ENCODE data around the gene C10orf71.

The C10orf71 gene

GRCh38 chr10:49363309-49364031, 64.5 kb downstream of the C10orf71 start:
- no peak for DNase-seq

GRCh38 chr10:49364051-49364450, 65.1 kb downstream of the C10orf71 start:
- DNase-seq = no peak

DNA sequence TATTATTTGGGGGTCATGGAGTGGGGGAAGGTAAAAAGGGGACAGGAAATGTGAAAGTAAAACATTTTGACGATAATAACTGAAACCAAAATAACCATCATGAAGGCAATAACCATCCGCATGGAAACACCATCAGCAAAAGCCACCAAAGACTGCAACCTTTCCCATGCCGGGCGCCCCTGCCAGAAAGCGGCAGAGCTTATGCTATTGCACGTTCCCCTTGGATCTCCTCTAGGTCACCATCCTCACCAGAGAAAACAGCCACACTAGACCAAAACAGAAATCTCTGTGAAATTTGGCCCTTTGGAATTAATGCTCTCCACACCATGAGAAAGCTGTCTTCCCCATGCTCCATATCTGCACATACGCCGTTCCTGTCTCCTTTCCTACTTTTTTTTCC, 65.8 kb downstream of the C10orf71 start:
- no peak for DNase-seq

DNA sequence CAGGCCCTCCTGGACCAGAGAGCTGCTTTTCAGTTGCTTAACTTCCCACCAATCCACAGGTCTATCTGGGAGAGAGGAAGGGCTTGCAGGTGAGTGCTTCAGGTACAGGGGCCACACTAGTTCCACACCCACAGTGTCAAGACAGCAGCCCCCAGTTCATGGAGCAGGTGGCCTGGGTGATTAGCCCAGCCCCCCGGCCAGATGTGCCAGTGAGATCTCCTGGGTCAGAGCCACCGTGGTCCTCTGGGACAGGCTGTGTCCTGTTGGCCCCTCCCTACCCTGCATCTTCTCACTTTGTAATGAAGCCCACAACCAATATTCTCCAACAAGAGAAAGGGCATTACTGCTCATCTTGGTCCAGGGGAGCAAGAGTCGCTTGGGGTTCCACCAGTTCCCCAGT, 66.3 kb downstream of the C10orf71 start:
- DNase-seq = no peak

GRCh38 chr10:49365675-49366415, 66.9 kb downstream of the C10orf71 start:
- DNase-seq = no peak

DNA sequence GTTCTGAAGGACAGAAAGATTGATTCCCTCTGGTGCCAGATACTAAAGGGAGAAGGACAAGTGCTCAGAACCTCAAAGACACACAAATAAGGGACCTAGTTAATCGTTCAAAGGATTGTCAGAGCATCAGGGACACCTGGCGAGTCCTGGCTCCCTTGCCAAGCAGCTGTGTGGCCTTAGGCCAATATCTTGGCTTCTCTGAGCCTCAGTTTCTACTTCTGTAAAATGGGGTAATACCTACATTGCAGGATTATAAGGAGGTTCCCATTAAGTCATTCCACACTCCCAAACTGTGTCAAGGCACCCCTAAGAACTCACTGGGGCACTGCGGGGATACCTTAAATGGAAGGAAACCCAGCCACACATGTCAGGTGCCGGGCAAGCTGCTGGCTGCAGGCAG, 67.5 kb downstream of the C10orf71 start:
- DNase-seq = no peak

DNA sequence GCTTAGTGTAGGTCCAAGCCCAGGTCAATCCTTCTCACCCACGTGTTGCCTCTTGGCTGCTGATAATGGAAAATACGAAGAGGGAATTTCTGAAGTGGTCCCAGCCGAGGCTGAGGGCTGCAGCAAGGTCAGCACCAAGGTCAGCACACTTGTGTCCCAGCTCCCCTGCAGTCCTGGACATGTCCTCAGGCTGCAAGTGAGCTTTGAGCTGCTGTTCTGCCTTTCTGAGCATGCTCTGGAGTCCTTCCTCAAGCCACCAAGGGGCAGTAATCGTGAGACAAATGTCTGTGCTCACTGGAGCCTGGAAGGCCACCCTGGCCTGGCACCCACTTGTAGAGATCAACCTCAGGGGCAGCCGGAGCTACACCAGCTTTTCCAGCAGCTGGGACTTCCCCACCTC, 68.6 kb downstream of the C10orf71 start:
- no peak for DNase-seq

- DNase-seq = no peak
Measured at GRCh38 chr10:49368256-49368655, 69.3 kb downstream of the C10orf71 start.

DNA sequence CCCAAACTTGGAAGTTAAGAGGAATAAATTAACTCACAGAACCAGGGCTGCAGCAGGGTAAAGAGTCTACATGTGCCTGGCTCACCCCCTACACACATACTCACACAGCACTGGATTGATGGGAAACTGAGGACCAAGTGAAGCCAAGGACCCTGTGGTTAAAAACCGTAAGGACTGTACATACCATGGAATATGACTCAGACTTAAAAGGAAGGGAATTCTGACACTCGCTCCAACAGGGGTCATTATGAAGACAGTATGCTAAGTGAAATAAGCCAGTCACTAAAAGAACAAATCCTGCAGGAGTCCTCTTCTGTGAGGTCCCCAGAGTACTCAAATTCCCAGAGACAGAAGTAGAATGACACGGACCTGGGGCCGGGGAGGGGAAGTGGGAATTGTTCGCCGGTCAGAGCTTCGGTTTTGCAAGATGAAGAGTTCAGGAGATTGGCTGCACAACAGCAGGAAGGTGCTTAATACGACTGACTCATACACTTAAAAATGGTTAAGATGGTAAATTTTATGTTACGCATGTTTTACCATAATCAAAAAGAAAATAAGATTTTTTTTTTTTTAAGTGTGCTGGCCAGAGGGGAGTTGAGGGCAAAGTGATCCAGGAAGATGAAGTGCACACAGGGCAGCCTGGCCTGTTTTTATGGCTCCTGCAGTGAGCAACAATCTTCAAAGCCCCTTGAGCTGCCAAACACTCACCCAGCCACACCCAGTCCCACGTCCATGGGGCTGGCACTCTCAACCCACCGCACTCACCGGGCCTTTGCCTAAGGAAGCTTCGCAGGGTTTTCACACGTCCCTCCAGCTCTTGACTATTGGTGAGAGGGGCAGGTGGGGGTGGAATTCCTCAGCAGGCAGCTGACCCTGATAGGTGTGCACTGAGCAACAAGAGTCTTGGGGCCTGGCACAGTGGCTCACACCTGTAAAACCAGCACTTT, 70.5 kb downstream of the C10orf71 start:
- DNase-seq = no peak

DNA sequence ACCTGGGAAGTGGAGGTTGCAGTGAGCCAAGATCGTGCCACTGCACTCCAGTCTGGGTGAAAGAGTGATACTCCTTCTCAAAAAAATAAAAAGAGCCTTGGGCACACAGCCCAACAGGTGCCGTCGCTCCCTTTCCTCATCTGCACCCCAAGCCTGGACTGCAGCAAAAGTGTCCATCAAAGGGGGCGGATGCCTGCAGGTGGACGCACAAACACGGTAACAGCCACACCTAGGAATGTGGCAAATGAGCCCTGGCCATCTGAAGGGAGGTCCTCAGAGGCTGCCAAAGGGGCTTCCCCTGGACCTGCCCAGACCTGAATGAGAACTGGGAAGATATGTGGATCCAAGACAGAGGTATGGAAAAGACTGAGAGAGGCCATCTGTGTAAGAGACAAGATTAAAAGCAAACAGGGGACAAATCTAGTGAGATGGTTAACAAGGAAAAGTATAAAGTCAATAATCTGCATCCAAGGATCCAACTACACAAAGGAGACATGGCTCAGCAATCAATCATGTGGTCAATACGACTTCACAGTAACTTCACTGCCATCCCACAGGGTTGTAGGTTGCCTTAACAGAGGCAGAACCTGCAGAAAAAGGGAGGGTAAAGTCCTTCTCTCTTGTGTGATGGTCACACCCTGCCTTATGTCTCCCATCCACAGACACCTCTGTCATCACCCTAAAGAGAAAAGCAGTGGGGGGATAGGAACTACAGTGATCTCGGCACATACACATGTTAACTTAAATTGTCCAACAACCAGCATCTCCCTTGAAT, 71.5 kb downstream of the C10orf71 start:
- no peak for DNase-seq

DNA sequence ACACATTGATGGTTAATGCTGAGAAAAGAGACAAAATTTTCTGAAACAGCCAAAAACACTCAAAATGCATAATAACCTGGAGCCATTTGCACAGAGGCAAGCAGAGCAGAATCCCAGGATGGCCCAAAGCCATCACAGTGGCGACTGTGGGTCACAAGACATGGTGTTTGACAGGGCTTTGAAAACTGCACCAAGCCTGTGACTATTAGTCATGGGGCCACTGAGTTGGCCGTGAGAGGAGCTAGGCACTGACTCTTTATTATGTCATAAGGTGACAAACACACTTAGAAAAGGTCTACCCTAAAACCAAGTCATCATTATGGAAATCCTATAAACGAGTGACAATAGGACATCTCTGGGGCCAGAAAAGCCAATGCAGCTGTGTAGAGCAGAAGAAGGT, 73.0 kb downstream of the C10orf71 start:
- no peak for DNase-seq

GRCh38 chr10:49373361-49373760, 74.4 kb downstream of the C10orf71 start:
- no peak for DNase-seq

- no peak for DNase-seq
Measured at GRCh38 chr10:49374740-49375139, 75.8 kb downstream of the C10orf71 start.

DNA sequence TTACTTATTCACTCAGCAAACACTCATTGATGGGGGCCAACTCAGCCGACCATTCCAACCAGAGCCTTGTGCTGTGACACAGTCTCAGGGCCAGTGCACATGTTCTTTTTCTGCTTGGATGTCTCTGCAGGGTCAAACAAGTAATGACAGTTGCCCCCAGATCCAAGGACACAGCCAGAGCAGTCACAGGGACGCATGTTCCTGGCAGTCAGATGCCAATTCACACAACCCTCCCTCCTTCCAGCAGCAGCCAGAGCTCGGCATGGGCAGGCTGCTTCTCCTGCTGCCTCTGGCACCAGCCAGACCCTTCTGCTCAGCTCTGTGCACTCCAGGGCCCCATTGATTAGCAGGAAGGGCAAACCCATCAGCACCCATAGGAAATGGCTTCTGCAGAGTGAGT, 76.6 kb downstream of the C10orf71 start:
- DNase-seq = no peak
